Measurements from ENCODE around the gene PSD2.

PSD2 gene

DNA sequence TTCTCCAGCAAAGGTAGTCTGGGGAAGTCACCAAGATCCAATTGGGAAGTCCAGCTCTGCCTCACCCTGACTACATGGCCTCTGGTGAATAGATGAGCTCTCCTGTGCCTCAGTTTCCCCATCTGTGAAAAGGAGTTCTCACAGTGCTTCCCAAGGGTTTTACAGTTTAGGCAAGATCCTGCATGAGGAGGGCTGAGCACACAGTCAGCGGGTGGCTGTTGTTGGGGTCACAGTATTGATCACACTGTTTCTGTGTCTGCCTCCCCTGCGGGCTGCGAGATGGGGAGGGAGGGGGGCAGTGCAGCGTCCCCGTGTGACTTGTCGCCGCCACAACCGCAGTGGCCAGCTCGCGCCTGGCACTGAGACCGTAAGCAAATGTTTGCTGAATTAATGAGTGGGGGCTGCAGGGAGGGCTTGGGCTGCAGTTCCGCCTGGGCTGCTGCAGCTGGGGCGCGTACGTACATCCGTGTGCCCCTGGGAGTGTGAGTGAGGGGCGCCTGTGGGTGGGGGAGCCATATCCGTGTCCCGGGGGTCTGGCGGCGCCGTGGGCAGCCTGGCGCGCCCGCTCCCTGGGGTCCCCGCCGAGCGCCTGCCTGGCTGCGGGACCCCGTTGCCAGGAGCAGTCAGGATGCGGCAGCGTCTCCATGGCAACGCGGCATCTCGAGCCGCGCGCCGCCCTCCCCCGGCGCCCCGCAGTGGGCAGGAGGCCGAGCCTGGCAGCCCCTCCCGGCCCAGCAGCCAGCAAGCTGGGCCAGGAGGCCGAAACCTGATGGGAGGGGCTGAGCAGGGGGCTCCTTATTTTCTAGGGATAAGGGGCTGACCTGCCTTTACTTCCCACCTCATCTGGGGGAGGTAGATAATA lies 31.4 kb upstream of the PSD2 start:
- DNase-seq, result no peak

DNA sequence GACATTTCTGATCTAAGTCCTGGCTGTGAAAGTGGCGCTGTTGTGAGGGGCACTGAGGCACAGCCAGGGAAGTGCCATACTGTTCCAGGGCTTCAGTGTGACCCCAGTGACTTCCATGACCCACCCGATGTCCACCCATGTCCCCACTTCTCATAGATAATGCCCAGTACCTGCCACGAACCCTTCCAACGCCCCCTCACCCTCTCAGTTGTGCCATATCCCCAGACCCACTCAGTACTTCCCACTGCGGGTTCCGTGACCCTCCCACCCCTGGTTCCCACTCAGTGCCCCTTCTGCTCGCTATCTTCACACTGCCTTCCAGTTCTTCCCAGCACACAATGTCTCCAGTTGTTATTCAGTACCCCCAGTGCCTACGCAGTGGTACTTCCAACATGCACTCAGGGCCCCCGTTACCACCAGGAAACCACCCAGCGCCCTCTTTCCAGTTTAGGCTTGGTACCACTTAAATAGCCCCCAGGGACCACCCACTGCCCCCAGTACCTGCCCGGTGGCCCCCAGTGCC lies 30.7 kb upstream of the PSD2 start:
- DNase-seq, result no peak

DNA sequence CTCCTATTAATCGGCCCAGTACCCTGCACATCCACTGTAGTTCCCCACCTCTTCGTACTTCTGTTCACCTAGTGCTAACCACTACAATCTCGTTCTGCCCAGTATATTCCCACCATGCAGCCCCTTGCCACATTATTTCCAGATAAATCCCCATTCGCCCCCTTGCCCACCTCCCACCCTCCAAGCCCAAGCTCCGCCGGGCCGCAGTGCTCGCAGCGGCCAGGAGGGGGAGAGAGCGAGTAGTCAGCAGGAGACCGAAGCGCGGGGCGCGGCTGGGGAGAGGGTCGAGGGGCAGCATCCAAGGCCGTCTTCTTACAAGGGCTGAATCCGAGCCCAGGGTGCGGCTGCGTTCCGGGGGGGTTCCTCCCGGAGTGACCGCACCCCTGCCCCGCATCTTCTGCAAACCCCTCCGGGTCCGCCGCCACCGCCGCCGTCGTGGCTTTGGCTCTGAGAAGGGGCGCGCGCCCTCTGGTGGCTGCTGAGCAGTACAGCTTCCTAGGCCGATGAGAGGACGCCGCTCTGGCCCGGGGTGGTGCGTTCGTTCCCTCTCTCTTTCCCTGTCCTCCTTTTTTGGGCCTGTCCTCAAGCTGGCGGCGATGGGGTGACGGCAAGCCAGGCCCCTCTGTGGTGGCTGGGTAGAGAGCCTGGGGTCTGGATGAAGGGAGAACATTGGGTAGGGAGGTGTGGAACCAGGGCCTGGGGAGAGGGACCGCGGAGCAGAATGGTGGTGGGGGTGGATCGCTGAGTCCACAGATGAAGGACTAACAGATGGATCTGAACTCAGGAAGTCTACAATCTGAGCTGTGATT lies 30.0 kb upstream of the PSD2 start:
- peak; percentile 85 for DNase-seq

DNA sequence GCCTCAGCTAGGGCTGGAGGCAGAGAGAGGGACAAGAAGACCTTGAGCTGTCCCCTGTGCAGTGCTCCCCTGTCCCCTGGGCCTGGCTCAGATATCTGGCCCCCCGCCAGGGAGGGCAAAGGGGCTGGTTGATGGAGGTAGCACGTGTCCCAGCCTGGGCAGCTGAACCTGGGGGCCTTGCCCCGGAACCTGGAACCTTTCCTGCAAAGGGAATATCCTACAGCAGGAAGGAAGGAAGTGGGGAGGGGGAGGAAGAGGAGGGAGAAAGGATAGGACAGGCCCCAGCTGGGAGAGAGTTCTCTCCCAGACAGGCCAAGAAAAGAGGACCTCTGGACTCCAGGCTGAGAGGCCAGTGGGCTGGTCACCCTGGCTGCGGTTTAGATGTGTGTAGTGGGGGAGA lies 27.6 kb upstream of the PSD2 start:
- no peak for DNase-seq

DNA sequence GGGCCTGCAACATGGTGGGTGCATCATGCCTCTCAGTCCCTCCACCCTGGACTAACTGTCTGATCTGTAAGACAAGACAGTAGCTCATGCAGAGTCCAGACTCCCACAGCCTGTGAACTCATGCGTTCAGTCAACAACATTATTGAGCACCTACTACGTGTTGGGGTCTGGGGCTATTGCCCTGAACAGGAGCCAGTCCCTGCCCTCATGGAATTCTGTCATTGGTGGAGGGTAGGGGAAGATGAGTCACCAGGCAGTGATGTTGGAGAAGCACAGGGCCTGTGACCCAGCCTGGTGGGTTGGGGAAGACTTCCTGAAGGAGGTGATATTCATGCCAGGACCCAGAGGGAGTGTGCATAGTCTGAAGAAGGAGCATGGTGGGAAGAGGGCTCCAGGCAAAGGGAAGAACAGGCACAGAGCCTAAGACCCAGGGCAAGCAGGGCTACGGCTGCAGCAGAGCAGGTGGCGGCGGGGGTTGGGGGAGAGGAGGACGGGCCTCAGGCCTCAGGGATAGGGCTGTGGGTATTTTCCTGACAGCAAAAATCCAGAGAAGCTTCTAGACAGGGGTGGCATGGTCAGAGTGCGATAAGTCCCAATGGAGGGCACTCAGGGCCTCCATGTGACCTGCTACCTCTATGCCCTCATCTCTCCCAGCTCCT lies 26.7 kb upstream of the PSD2 start:
- DNase-seq, result no peak

DNA sequence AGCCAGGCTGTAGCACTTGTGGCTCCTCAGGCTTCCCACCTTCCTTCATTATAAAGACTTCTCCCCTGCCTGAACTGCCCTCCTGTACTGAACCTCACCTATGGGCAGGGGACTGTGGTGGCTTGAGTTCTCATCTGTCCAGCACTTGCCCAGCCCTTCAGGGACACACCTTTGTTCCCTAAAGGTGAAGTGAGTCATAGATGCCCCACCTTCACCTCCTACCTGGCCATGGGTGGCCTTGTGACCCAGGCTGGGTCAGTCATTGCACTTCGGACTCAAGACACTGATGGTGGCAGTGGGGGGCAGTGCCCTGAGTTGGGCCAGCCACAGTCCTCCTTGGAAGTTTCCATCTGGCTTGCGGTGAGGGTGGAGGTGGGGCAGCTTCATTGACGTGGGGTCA lies 26.1 kb upstream of the PSD2 start:
- no peak for DNase-seq

DNA sequence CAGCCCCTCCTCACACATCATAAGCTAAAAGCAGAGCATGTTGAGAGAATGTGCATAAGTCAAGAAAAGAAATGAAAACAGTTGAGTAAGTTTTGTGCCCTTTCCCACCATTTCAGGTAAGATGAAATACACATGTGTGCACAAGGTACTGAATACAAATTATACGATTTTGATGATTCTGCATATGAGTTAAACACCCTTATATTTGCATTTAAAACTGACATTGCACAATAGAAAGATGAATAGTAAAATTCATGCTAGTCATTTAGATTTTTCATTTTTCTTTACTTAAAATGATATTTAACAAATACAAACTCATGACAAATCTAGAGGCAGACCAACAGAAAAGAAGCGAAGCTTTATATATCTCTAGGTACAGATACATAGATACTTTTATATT lies 24.9 kb upstream of the PSD2 start:
- no peak for DNase-seq

DNA sequence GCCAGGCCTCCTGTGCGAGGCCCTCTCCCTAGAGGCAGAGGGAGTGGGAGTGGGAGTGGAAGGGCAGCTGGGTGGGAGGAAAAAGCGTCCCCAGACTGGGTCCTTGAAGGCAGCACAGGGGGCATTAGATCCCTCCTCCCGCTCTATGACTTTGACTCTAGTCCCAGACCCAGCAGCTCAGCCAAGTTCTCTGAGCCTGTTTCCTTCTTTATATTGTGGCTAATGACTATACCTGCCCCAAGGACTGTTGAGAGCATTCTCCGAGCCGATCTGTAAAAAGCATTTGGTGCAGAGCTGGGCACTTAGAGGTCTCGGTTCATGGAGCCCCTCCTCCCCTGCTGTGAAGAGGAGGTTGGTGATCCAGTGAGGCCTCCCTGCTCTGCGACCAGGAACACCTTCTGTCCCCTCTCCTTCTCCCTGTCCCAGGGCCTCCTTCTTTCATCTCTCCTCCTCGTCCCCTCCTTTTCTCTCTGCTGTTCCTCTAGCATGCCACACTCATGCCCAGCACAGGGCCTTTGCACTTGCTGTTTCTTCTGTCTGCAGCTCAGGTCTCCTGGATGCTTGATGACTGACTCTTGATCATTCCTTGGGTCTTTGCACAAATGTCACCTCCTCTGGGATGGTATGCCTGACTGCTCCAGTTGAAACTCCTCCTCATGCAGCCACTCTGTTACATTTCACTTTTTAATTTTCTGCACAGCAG lies 23.4 kb upstream of the PSD2 start:
- no peak for DNase-seq

DNA sequence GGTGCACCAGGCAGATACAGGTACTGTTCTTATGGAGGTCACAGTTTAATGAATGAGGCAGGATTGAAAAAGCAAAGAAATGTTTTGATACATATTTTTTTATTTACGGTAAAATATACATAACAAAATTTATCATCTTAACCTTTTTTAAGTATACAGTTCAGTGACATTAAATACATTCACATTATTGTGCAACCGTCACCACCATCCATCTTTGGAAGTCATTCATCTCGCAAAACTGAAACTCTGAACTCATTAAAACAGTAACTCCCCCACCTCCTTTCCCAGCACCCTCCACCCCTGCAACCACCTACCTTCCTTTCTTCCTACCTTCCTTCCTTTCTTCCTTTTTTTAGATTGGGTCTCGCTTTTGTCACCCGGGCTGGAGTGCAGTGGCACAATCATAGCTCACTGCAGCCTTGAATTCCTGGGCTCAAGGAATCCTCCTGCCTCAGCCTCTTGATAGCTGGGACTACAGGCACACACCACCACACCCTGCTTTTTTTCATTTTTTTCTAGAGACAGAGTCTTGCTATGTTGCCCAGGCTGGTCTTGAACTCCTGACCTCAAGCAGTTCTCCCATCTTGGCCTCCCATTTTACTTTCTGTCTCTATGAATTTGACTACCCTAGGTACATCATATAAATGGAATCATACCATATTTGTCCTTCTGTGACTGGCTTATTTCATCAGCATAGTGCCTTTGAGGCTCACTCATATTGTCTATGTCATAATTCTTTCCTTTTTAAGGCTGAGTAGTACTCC lies 22.5 kb upstream of the PSD2 start:
- no peak for DNase-seq

DNA sequence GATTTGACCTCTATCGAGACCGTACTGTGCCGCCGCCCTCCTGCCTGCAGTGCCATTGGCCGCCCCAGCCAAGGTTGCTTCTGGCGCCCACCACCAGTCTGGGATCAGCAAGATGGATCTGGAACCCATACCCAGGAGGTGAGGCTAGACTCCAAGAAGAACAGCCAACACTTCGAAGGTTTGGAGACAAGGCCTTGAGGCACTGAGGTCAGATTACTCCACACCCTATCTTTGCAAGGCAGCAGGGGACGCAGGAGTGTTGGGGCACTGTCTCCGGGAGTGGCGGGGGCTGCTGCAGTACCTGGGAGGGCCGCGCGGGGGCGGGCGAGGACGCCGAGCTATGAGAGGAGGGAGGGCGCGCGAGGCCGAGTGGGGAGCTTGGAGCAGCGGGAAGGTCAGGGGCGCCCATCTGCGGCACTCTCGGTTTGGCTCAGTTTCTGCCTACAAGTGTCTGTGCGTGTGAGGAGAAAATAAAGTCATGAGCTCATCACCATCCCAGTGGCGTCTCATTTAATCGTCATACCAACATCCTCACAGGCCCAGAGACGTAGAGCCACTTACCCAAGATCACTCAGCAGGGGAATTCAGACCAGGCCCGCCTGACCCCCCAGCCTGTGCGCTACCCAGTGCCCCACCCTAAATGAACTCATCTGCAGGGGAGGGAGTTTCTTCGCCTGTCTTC lies 20.5 kb upstream of the PSD2 start:
- peak; percentile 87 for DNase-seq

DNA sequence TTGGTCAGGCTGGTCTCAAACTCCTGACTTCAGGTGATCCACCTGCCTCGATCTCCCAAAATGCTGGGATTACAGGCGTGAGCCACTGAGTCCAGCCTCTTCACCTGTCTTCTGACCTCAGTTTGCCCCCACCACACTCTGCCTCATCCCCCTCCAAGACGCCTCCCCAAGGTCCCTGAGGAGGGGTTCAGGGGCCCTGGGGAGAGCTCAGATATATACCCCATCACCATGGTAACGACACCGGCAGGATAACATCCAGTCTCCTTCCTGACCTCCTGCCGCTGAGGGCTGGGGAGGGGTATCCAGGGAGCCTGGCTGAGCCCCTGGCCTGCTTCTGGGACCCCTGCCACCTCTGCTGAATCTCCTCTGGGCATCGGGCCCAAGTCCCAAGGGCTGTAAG lies 19.7 kb upstream of the PSD2 start:
- no peak for DNase-seq

DNA sequence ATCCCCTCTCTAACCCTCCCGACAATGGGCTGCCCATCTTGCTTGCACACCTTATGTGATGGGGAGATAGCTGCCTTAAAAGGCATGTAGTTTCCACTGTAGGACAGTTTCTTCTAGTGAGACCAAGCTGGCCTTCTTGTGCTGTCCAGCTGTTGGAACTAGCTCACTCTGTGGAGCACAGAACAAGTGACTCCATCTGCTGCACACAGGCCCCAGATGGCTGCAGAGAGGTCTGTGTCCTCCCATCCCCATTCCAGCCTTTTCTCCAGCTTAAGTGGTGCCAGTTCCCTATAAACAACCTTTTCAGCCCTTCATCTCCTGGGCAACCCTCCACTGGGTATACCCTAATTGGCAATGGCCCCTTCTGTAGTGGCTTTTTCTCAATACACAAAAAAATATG lies 18.7 kb upstream of the PSD2 start:
- no peak for DNase-seq

DNA sequence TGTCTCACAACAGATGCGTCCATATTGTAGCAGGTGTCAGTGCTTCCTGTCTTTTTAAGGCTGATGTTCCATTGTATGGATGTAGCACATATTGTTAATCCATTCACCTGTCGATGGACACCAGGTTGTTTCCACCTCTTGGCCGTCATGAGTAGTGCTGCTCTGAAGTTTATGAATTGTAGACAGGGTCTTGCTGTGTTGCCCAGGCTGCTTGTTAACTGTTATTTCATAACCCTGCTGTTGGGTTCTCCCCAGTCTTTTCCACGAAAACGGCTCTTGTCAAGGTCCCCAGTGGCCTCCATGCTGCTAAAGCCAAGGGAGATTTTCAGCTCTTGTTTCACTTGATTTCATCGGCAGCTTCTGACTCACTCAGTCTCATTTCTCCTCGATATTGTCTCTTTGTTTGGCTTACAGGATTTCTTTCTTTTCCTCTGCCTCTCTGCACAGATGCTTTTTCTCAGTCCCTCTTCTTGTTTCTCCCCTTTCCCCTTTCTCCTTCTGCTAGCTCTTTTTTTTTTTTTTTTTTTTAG lies 12.1 kb upstream of the PSD2 start:
- no peak for DNase-seq

DNA sequence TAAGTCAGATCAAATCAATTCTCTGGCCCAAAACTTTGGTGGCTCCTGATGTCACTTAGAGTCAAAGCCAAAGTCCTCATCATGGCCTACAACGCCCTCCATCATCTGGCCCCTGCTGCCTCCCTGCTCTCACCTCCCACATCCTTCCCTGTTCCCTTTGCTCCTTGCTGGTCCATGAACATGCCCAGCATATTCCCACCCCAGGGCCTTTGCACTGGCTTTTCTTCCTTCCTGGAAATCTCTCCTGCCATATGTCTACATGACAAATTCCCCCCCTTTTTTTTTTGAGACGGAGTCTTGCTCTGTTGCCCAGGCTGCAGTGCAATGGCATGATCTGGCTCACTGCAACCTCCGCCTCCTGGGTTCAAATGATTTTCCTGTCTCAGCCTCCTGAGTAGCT lies 11.1 kb upstream of the PSD2 start:
- DNase-seq, result no peak

DNA sequence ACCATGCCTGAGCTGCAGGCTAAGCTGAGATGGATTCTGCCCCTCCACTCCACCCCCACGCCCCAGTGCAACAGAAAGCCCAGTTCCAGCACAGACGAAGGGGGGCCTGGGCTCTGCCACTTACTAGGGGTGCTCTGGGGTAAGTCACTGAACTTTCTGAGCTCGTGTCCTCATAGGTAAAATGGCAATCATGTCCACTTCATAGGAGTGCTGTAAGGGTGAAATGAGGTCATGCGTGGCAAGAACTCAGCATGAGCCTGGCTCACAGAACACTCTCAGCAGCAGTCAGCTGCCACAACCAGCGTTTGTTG lies 8.4 kb upstream of the PSD2 start:
- DNase-seq, result no peak

DNA sequence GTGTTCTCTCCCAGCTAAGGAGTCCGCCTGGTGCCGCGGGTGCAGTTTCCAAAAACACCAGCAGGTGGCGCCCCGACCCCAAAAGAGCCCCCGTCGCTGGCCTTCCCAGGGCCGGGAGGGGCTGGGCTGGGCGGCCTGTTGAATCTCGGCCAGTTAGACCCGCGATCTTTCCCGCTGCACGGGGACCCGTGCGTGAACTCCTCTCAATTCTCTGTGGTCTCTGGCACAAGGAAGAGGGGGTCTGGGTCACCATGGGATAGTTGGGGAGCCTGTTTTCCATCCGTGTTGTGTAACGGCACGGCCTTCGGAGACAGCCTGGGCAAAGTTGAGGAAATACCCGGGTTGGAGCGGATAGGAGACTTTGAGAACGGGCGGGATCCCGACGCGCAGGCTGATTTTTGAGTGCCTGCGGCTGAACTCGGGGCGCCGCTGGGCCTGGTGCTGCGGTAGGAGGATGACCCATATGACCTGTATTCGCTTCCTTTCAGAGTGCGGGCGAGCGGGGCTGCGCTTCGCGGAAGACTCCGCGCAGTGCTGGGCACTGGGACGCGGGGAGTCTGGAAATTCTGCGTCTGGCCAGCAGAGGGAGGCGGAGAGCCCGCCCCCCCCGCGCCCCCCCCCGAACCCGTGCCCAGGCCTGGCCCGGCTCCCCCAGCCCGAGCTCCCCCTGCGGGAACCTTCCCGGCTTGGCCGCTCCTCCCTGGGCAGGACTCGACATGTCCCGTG lies 7.9 kb upstream of the PSD2 start:
- peak; percentile 94 for DNase-seq

DNA sequence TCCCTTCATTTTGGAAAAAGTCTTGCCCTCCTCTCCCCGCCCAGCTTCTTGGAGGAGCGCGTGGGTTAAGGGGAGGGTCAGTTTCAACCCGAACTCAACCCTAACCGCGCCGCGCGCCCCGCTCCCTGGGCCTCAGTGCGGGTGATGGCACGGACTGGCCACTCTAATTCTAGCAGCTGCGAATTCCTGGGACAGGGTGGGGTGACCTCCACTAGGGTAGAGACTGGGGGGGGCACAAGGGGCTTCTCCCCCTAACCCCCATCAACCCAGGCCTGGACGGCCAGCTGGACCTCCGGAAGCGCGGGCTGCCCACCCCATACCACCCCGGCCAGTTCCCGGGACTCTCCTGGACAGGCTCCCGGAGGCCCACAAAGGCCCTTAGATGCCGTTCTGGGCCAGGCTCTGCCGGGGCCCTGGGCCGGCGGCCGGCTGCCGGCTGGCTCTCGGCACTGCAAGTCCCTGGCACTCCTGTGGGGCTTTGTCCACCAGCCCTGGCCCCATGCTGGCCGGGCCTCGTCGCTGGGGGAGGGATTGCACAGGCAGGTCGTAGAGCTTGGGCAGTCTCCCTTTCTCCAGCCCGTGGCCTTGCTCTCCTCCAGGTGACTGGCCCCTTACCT lies 7.2 kb upstream of the PSD2 start:
- DNase-seq, result peak; percentile 65

DNA sequence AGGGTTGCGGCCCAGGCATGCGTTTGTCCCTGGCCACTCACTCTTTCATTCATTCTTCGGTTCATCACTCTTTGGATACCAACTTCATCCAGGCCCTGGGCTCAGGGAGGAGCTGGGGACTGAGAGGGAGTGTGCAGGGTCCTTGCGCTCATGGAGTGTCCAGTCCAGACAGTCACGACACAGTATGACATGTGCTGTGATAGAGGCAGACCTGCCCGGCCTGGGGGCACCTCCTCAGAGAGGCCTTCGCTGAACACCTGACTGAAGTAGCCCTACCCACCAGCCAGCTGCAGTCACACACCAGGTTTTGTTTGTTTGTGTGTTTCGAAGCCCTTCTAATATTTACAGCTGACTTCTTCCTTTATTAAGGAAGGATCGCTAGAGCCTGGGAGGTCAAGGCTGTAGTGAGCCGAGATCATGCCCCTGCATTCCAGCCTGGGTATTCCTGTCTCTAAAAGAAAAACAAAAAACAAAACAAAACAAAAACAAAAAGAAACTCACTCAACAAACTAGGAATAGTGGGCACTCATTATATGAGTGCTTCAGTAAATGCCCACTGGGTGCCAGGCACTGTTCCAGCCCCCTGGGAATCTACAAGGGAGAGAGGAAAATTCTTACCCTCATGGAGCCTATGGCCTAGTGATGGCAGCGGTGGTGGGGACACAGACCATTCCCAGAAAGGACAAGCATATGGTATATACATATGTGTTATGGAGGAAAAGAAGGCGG lies 6.3 kb upstream of the PSD2 start:
- DNase-seq, result no peak

DNA sequence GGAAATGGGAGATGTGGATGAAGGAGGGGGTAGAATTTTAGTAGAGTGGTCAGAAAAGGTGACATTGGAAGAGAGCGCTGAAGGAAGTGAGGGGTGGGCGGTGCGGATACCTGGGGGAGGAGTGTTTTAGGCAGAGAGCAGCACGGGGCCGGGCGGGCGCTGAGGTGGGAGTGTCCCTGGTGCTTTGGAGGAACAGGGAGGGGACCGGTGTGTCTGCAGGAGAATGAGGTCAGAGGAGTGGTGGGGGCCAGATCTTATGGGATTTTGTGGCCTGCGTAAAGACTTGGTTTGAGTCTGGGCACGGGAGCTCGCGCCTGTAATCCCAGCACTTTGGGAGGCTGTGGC lies 5.8 kb upstream of the PSD2 start:
- no peak for DNase-seq

DNA sequence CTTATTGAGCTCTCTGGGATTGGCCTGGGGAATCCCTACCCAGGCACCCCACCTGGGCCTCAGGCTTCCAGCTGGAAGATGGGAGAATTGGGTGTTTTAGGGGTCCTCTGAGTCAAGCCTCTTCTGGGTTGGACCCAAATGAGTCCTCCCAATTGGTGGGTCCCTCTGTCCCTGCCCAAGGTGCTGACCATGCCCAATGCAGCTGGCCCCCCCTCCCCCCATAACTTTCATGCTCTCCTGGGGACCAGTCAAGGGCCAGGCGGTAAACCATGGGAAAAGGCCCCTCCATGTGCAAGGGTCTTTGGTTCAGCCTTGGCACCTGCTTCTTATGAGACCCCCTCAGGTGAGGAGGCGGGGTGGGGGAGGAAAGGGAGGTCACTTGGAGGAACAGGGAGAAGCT lies 3.4 kb upstream of the PSD2 start:
- no peak for DNase-seq

Measured in islet precursor cell (in vitro differentiated cells).